Measurements from ENCODE around the gene TSPAN2.

The TSPAN2 gene

DNA sequence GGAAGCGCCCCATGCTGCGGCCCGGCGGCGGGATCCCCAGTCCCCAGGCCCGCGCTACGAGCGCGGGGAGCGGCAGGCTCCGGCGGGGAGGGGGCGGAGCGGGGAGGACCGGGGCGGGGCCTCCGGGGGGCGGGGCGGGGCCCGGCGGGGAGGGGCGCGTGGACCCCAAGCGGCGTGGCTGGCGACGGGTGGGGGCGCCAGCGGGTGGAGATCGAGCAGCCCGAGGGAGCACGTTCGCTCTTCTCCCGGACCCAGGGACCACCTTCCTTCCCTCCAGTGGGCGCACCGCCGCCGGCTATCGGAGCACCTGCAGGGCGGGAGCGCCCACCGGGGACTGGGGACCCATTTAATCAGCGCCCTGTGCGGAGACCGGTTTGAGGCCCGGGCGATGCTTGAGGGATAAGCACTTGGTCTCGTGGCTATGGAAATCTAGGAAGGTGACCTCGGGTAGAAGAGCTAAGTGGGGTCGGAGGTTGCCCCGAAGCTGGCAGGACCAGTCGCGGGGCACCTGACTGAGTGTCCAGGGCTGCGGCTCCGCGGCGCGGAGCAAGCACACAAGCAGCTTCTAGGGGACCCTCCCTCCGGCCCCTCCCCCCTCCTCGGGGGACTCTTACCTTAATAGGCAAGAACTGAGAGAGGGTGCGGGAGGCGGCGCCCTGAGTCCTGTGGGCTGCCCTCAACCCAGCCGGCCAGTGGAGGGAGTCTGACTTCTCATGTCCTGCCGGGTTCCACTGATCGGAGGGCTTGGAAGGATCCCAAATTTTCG is at the start of gene TSPAN2:
Gene TSPAN2 (minus strand): TSS at position 84 of the 766 bp plus-strand sequence. CDS start 71 bp downstream, at position 13.
- DNase-seq, result peak; percentile 45

DNA sequence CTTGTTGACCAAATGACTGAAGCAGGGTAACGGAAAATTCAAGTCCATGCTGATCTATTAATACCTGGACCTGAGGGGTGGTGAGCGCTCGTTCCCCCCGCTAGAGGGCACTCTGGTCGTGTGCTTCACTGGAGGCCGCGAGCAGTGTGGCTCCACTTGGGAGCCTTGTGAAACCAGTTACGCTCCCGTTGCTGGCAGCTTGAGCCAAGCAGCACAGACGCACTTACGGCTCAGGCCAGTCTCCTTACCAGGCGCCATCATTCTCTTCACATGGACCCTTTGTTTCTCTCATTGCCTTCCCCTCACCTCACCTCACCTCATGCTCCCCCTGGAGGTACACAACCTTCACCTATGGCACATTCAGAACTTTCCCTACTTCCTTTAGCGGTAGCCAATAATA is 49.7 kb upstream of the TSPAN2 start:
- peak; percentile 89 for DNase-seq

DNA sequence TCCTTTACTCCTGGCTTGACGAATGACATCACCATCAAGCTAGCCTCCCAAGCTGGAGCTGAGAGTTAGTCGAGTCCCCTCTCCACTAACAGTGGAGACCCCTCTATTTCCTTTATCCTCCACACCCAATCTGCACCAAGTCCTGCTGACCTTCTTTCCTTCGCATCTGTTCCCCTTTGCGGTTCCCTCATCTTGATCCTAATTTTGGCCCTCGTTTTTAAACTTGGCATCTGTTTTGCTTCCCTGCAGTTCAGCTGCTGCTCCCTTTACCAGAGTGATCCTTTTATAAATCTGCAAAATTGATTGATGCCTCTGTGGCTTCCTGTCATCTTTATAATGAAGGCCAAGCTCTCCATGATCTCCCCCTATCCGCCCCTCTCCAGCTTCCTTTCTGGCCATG is 49.0 kb upstream of the TSPAN2 start:
- DNase-seq, result no peak

DNA sequence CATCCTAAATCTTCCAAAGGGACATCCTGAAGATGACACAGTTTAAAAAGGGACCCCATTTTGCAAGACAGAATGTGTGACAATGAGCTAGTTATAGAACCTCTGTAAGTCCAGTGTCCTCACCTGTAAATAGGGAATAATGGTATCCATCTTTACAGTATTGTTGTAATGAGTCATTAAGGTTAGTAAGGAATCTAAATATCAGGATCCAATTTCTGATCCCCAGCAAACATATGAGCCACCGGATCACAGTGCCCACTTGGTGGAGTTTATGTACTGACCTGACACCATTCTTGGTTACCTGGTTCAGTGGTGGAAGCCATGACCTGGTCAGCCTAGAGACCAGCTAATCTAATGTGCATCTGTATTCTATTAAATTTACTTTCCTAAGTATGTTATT is 47.9 kb upstream of the TSPAN2 start:
- no peak for DNase-seq

DNA sequence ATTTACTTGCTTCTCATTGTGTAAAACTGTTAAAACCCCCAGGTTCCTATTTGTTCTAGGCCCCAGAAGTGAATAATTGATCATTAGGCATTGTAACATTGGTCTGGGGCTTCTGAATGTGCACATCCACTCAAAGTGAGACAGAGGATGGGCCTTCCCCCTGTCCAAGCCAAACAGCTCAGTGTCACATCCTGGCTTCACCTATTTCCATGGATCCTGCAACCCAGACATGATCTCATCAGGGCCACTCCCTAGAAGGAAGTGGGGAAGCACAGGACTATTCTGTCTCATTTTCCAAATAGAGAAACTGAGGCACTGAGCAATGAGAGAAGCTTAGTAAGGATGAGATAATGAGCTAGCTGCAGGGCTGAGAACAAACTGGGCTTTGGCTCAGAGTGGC is 47.4 kb upstream of the TSPAN2 start:
- DNase-seq, result no peak

DNA sequence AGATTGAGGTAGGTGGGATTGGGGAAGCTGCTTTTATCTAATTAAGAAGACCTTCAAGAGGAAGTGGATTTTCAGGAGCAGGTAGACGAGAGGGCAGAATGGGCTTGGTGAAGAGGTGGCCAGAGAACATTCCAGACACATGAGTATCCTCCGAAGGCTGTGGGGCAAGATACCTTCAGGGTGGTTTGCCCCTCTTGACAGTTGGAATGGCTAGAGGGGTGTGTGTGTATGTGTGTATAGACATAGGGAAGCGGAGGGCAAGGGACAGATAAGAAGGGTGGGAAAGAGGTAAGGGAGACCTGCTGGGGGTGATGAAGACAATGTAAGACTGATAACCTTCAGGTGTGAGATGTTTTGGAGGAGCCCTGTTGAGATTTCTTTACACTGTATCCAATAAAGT is 46.8 kb upstream of the TSPAN2 start:
- no peak for DNase-seq

DNA sequence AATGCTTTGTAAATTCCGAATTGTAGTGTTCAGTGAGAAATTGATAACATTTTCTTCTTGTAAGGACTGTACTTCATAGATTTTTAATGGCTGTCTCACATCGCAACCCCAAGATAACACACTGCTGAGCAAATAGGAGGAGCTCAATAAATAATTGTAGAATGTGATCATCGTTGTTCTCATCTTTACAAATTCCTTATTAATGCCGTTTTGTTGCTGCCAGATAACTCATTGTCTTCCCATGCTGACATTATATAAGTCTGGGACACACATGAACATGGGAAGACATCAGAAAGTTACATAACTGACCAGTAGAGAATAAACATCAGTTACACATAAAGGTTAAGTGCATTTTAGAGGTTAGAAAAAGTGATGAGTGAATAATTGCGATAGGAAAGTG is 46.4 kb upstream of the TSPAN2 start:
- no peak for DNase-seq

DNA sequence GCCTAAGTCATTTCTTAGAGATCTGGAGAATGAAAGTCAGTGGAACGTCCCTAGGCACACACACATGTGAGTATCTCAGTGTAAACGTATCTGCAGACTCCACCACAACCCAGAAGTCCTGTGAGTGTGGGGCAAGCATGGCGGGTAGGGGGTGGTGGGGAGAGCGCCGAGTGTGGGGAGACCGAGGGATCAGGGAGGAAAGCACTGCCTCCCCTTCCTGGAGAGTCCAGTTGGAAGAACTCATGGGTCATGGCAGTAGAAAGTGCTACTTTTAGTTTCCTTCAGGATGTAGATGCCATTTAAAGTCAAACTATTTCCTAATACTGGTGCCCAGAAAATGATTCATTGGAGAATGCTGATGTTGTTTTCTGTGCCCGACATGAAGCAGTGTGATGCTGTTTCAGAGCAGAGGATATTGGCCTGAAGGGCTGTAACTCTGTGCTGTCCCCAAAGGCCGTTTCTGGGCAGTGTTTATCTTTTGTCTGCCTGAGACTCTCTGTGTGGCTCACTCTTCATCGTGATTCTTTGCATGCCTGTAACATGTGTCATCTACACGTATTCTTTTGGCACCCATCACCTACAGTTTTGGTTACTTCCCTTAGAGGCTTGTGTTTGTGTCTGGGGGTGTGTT is 45.7 kb upstream of the TSPAN2 start:
- DNase-seq, result no peak

DNA sequence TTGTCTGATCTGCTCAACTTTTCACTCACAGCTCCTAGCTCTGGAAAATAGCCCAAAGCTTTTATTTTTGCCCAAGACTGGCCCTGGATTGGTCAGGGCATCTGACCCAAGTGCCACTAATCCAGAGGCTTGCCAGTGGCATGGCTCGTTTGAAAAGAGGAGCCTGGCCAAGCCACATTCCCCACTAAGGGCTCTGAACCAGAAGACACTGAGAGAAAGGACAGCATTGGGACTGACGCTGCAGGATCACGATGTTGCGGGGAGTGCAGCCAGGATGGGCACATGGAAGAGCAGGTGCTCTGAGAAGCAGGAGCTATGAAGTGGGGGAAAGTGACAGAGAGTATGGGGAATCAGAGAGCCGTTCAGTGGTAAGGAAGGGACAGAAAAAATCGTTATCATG is 44.9 kb upstream of the TSPAN2 start:
- no peak for DNase-seq

DNA sequence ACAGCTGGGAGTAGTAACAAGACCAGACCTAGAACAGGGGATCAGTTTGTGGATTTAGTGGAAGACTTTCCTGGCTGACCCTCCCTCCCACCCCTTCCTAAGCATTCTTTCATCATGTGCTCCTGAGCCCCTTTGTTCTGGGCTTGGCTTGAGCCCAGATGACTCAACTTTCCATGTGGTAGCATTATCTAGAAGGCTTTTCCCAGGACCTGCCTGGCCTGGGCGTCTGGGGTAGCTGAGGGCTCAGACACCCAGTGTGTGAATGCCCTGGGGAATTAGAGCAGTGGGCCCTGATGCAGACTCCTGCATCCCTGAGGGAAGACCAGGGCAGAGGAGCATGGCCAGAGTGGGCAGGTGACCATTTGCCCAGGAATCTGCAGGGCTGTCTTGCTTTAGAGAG is 44.1 kb upstream of the TSPAN2 start:
- DNase-seq, result no peak

DNA sequence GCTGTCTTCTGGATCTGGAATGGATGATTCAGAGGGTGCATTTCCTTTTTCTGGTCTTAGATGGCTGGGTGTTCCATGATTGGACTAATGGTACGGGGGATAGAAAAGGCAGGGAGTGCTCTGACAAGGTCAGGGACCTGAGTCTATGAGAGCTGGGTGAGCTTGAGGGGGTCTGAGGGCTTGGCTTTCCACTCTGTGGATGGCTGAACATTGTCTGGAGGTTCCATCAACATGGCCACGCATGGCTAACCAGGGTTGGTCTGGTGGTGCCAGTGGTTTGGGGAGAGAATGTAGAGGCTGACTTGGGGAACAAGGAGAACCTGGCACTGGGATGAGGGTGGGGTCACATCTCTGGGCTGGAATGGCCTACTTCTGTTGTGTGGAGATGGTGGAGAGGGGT is 41.5 kb upstream of the TSPAN2 start:
- DNase-seq, result no peak

DNA sequence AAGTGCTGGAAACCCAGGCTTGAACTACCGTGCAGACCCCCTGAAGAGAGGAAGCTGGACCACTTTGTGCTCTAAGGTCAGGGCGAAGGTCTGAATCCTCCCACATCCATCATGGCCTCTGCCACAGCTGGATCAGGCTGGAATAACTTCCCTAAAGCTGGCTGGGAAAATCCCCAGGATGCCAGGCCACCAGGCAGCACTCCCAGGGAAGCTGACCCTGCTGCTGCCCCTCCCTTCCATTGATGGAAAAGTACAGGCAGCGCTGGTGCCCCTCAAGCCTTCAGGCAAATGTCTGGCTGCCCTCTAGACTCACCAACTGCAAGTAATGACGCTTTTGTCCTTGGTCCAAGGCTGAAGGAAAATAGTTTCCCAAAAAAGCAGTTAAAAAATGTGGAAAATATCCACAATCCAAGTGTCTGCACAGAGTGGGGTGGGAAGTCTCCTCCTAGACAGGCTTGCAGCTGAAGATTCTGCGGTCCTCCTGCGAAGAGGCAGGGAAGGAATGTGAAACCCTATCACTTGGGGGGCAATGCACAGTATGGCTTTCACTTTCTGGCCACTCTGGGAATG is 39.9 kb upstream of the TSPAN2 start:
- DNase-seq, result no peak

DNA sequence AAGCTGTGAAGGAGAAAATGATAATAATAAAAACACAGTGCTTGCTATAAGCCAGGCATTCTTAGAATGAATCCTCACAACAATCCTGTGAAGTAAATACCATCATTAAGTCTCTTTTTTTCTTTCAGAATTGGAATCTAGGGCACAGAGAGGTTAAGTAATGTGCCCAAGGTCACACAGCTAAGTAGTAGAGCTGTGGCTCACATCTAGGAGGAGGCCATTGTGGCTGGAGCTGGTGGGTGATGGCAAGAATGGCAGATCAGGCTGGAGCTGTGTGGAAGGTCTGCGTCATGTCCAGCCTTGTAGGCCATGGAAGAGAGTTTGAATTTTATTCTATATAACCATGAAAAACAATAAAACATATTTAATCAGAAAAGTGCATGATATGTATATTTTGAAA is 38.2 kb upstream of the TSPAN2 start:
- no peak for DNase-seq

DNA sequence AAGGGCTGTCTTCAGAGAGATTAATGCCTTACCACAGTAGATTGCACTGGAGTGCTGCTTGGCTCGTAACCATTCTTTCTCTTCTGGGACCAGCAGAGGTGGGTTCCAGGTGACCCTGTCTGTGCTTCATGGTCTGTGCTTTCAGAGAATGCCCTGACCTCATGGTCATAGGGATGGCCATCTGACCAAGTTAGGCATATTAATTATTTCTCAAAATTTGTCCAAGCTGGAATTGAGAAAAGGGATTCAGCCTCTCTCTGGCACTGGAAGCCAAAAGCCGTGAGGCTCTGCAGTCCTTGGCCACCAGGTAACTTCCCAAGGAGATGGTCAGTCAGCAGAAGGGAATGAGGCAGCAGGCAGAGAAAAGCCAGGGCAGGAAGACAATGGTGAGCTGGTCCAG is 37.2 kb upstream of the TSPAN2 start:
- DNase-seq, result no peak

DNA sequence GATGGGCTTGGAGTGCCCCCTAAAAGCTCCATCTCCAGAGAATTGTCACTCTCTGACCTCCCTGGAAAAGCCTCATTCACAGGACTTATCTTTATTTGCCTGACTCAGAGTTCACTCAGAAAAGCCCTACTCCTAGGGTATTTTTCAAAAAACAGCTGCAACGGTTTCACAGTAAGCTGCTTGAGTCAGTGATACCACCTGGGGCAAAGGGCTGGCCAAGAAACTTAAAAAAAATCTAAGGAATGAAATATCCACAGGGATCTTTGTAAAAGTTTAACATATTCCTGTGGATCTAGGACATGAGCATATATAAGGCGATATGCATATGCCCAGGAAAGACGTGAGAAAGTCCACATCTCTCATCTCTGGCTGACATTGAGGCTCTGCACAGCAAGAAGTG is 33.8 kb upstream of the TSPAN2 start:
- no peak for DNase-seq

DNA sequence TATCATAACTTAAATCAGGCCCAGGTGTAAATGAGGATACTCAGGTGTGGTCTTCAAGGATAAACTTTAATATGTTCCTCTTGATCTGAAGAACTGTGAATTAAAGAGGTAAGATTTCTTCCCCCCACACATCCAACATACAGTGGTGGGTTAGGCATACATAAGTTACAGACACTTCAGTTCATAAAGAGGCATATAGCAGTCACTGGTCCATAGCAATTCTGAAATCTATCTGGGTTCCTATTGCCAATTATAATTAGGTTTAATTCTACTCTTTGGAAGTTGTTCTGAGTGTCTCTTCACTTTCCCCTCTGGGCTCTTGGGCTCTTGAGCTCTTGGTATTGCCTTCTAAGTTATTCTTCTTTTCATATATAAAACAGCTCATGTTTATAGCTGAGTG is 32.5 kb upstream of the TSPAN2 start:
- DNase-seq, result no peak

DNA sequence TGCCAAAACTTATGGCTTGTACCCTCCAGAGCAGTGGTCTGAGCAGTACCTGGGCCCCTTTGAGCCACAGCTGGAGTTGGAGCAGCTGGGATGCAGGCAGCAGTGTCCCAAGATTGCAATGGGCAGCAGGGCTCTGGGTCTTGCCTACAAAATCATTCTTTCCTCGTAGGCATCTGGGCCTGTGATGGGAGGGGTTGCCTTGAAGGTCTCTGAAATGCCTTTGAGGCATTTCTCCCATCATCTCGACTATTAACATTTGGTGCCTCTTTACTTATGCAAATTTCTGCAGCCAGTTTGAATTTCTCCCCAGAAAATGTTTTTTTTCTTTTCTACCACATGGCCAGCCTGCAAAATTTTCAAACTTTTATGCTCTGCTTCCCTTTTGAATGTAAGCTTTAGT is 31.0 kb upstream of the TSPAN2 start:
- DNase-seq, result no peak

DNA sequence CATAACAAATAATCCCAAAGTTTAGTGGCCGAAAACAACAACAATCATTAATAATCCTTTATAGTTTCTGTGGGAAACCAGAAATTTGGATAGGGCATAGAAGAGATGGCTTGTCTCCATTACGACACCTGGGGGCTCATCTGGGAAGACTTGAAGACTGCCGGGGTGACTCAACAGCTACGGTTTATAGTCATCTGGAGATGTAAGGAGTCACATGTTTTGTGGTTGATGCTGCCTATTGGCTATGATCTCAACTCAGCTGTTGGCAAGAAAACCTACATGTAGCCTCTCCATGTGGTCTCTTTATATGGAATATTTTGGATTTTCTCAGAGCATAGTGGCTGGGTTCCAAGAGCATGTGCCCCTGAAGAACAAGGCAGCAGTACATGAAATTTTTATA is 29.3 kb upstream of the TSPAN2 start:
- DNase-seq, result no peak

DNA sequence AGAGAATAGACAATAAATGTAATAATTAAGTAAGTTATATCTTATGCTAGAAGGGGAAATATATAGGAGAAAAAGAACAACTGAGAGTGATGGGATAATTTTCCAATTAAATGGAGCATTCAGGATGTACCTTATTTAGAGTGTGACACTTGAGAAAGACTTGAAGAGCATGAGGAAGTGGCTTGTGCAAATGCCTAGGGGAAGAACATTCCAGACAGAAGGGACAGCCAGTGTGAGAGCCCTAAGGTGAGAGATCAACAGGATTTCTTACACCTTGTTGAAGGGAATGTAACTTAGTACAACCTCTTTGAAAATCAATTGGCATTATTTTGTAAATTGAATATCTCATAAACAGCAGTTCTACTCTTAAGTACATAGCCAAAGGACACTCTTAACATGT is 28.8 kb upstream of the TSPAN2 start:
- DNase-seq, result no peak

DNA sequence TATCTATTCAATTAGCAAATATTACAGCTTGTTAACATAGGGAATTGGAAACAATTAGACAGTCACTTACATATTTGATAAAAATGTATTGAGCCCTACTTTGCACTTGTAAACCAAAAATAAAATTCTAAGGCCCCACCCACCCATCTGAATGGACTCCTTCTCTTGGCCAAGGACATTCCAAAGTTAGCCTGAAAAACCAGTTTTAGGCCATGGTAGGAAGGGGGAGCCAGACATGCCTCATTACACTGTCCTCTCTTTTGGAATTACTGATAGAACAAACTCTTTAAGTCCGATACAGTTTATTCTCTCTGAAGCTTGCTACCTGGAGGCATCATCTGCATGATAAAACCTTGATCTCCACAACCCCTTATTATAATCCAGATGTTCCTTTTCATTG is 28.0 kb upstream of the TSPAN2 start:
- no peak for DNase-seq

DNA sequence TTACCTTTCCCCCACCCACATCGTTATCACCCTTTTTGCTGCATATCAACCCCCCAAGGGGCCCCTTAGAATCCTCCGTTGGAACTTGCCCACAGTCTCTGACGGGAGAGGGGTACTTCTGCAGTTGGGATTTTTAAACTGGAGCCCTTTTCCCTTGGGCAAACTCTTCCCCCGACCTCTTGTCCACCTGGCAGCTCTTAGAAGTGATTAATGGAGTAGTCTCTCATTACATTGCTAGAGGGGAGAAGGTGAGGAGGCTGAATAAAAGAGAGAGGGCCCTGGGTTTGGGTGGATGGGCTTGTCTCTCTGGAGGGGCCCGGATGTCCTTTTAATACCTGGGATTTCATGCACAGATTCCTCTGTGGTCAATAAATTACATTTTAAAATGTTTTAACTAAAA is 27.2 kb upstream of the TSPAN2 start:
- no peak for DNase-seq

DNA sequence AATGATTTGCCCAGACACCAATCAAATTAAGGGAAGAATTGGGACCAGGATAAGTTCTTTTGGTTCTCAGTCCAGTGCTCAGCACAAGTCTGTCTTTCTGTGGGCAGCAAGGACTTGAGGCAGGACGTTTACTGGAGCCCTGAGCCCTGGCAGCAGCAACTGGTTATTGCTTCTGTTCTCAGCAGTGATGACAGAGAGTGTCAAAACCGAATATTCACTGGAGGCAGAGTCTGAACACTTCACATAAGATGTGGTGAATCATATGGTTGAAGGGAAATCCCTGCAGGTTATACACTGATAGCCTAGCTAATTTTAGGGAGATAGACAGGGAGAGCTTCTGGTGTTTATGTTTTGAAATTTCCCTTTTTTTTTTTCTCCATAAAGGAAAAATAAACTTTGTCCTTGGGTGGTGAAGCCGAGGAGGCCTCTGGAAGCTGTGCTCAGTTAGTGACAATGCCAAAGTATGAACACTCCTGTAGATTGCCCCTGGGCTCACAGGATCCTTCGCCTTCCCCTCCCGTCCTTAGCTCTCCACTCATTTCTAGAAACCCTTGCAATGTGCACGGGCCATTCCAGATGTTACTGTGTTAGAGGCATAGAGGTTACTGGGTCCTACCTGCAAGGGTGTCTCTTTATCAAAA is 26.3 kb upstream of the TSPAN2 start:
- no peak for DNase-seq

DNA sequence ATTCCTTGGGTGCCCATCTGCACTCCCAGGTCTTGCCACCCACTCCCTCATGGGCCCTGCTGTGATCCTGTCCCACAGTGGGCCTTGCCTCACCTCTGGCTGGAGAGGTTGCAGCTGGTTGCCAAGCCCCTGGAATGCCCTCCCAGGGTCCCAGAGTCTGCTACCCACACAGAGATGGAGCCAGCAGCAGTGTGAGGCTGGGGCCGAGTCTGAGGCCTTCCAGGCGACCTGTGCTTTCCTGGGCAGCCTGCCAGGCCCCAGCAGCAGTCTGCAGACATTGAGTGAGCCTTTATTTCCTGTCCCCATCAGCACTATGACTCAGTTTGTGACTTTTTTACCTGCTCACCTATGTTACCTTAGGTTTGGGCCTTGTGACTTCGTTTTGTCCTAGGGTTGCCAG is 25.0 kb upstream of the TSPAN2 start:
- no peak for DNase-seq

DNA sequence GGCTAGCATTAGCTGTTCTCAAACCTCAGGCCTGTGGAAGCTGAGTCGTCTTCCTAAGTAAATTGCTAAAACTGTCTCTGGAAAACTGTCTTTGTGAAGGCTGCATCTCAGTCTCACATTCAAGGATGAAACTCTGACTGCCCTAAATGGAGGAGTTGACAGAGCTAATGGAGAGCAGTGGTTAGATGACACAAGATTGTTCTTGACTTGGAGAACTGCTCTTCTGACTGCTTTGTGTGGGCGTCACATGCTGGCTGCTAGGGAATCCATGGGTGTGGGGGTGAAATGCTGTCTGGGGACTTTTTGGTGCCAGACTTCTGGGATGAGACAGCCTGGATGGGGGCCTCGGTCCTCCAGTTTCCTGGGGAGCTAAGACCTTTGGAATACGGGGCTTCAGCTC is 24.5 kb upstream of the TSPAN2 start:
- no peak for DNase-seq
